Measurements from ENCODE around the gene MOV10L1. TPM values are rescaled to one million over a fixed set of nuclear protein-coding genes. Genes with fewer than 3 reads are reported as not detected.

MOV10L1 gene
- total RNA-seq, 2 experiments from 2014 or later, result 0.22 to 1.1 TPM

GRCh38 chr22:50192436-50193204 is 102.8 kb downstream of the MOV10L1 start:
- Histone ChIP-seq H2AFZ (ENCODE audit: low read length) (no peak overlapping the region), H3K4me2 (ENCODE audit: low read length) (peak overlapping the region; percentile 96), H3K9me3 (ENCODE audit: low read length) (no peaks in the 10 kb centered on the region), H3K4me3 (ENCODE audit: low read depth, low read length, poor library complexity, severe bottlenecking) (peak overlapping the region; percentile 68), H4K20me1 (ENCODE audit: insufficient read depth, low read length) (no peaks in the 10 kb centered on the region), H3K36me3 (ENCODE audit: insufficient read depth, low read length) (peaks cover 62% of the 10 kb centered on the region), H3K27ac (ENCODE audit: low read depth, low read length, poor library complexity, severe bottlenecking) (peak overlapping the region; percentile 99), H3K4me1 (ENCODE audit: insufficient read depth, low read length, poor library complexity, severe bottlenecking) (peaks cover 67% of the 10 kb centered on the region), H3K9me2 (ENCODE audit: insufficient read depth, low read length) (no peaks in the 10 kb centered on the region), H3K79me2 (ENCODE audit: insufficient read depth, low read depth, low read length) (peaks cover 31% of the 10 kb centered on the region; the same call in 1 of the 2 replicates)
- BruUV-seq (replicated peaks), result no TSS peak
- intact Hi-C loops (cut with micrococcal nuclease; ENCODE audit: unreplicated experiment), result loop anchor here (5.0 kb wide), 3 partner anchors 125 to 280 kb away; no protein-coding TSS in a partner anchor
- ChIA-PET POLR2A (no interaction called here), CTCF (ENCODE audit: unreplicated experiment) (no interaction called here)
- DNase-seq (ENCODE audit: low spot score), result peak; percentile 83
- TF ChIP-seq CTCF (conservative IDR thresholded peaks at IDR 0.05; ENCODE audit: low read length), result no peak
- TF ChIP-seq EZH2phosphoT487 (IDR thresholded peaks at IDR 0.05; ENCODE audit: borderline replicate concordance, low read depth, low read length), result no peak

DNA sequence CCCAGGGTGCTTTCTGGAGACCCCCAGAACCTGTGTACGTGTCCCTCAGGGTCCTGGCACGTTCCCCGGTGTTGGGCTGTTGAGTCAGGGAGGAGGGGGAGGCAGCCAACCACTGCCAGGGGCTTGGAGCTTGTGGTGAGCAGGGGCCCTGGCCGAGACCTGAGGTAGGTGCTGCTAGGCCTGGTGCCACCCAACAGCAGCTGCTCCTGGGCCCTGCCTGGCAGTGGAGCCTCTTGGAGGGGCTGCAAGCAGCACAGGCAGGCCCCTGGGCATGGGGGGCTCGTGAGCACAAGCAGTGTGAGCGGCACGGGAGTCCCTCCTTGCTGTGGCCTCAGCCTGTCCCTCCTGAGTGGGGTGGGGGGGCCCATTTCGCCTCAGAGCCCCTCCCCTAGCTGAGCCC is 103.8 kb downstream of the MOV10L1 start:
- BruUV-seq (replicated peaks), result no TSS peak
- CTCF ChIA-PET (ENCODE audit: unreplicated experiment), result no interaction called here
- DNase-seq (ENCODE audit: low spot score), result no peak
- Histone ChIP-seq H3K79me2 (ENCODE audit: insufficient read depth, low read depth, low read length) (peaks cover 23% of the 10 kb centered on the region; the same call in 1 of the 2 replicates), H3K4me1 (ENCODE audit: insufficient read depth, low read length, poor library complexity, severe bottlenecking) (peaks cover 57% of the 10 kb centered on the region), H3K9me3 (ENCODE audit: low read length) (no peaks in the 10 kb centered on the region), H2AFZ (ENCODE audit: low read length) (no peak overlapping the region), H3K4me2 (ENCODE audit: low read length) (peak overlapping the region; percentile 96; the same call in 1 of the 2 replicates), H3K27ac (ENCODE audit: low read depth, low read length, poor library complexity, severe bottlenecking) (peak overlapping the region; percentile 99), H3K36me3 (ENCODE audit: insufficient read depth, low read length) (peaks cover 59% of the 10 kb centered on the region), H3K4me3 (ENCODE audit: low read depth, low read length, poor library complexity, severe bottlenecking) (no peak overlapping the region), H3K9me2 (ENCODE audit: insufficient read depth, low read length) (no peaks in the 10 kb centered on the region), H4K20me1 (ENCODE audit: insufficient read depth, low read length) (no peaks in the 10 kb centered on the region)
- TF ChIP-seq EZH2phosphoT487 (IDR thresholded peaks at IDR 0.05; ENCODE audit: borderline replicate concordance, low read depth, low read length), result no peak
- no peak for TF ChIP-seq CTCF (conservative IDR thresholded peaks at IDR 0.05; ENCODE audit: low read length)
- intact Hi-C loops (cut with micrococcal nuclease; ENCODE audit: unreplicated experiment), result loop anchor here (5.0 kb wide), 3 partner anchors 124 to 279 kb away; no protein-coding TSS in a partner anchor
- POLR2A ChIA-PET, result no interaction called here
